Fibroblast of lung (primary cell): ENCODE data around the gene CDK4. TPM values are rescaled to one million over a fixed set of nuclear protein-coding genes. Genes with fewer than 3 reads are reported as not detected.

Source experiments
- DNase-seq, 2 donors: peaks; one replicate each; pipeline versions ENCODE4 v3.0.0 to v3.0.0-alpha.2; 2010; ENCODE audit warnings: low read depth in 2 of 2
- H2AFZ ChIP-seq: 2 replicates; pipeline ENCODE4 v1.5.1; 2012; ENCODE audit warnings: low read length, control low read depth, inconsistent platforms
- H3K27ac ChIP-seq: 2 replicates; pipeline ENCODE4 v1.5.1; 2011; ENCODE audit warnings: low read length, control low read depth; ENCODE audit not compliant: insufficient read depth
- H3K27me3 ChIP-seq: 2 replicates; pipeline ENCODE4 v1.5.1; 2011; ENCODE audit warnings: mild to moderate bottlenecking, low read length; ENCODE audit not compliant: control insufficient read depth, insufficient read depth
- H3K36me3 ChIP-seq: 2 replicates; pipeline ENCODE4 v1.5.1; 2011; ENCODE audit warnings: low read length; ENCODE audit not compliant: control insufficient read depth, insufficient read depth
- H3K4me1 ChIP-seq: 2 replicates; pipeline ENCODE4 v1.5.1; 2011; ENCODE audit warnings: low read length; ENCODE audit not compliant: control insufficient read depth, insufficient read depth; ENCODE audit errors: extremely low read depth
- H3K4me2 ChIP-seq: 2 replicates; pipeline ENCODE4 v1.5.1; 2011; ENCODE audit warnings: low read length, control low read depth; ENCODE audit not compliant: insufficient read depth; ENCODE audit errors: extremely low read depth
- H3K4me3 ChIP-seq, 4 experiments: fragments of 200-600 bp in 1 of 4; sonication (generic) in 1 of 4; replicated peaks in 1 of 4; 2 replicates each; pipeline ENCODE4 v1.5.1; 2011 to 2016; ENCODE audit warnings: low read length in 4 of 4, low read depth in 3 of 4, mild to moderate bottlenecking in 3 of 4, control low read depth in 2 of 4, inconsistent platforms in 1 of 4, mixed read lengths in 1 of 4; ENCODE audit not compliant: insufficient read depth in 1 of 4; ENCODE audit errors: control extremely low read depth in 1 of 4
- H3K79me2 ChIP-seq: 2 replicates; pipeline ENCODE4 v1.5.1; 2012; ENCODE audit warnings: mild to moderate bottlenecking, low read length, inconsistent platforms; ENCODE audit not compliant: control insufficient read depth, insufficient read depth
- H3K9ac ChIP-seq: 2 replicates; pipeline ENCODE4 v1.5.1; 2011; ENCODE audit warnings: mild to moderate bottlenecking, low read length, control low read depth; ENCODE audit not compliant: insufficient read depth
- H3K9me3 ChIP-seq: 2 replicates; pipeline ENCODE4 v1.5.1; 2012; ENCODE audit warnings: low read depth, low read length; ENCODE audit not compliant: control insufficient read depth, insufficient read depth
- H4K20me1 ChIP-seq: 2 replicates; pipeline ENCODE4 v1.5.1; 2011; ENCODE audit warnings: low read length; ENCODE audit not compliant: control insufficient read depth, insufficient read depth; ENCODE audit errors: extremely low read depth
- CTCF ChIP-seq, 2 donors: IDR thresholded peaks in 1 of 2; conservative IDR thresholded peaks in 1 of 2; 1 replicate in 1 of 2; 2 replicates in 1 of 2; pipeline ENCODE4 v1.5.1; 2011 to 2012; ENCODE audit warnings: low read length in 2 of 2, control low read depth in 1 of 2, inconsistent platforms in 1 of 2, low read depth in 1 of 2, mild to moderate bottlenecking in 1 of 2
- EZH2 ChIP-seq: IDR thresholded peaks from 2 replicates; pipeline ENCODE4 v1.5.1; 2012; ENCODE audit warnings: low read length, control low read depth, mild to moderate bottlenecking; ENCODE audit errors: missing control alignments
- polyA plus RNA-seq, 2 donors: library from polyadenylated mRNA; depleted of rRNA in 1 of 2; stranded (reverse) in 1 of 2; unstranded in 1 of 2; fragments of >200 nt; gene quantifications; 2 replicates each; pipeline ENCODE4 v1.2.1, GENCODE V29; 2011 to 2012; ENCODE audit warnings: missing spikeins in 1 of 2
- total RNA-seq: library from RNA; depleted of rRNA; stranded (reverse); fragments of >200 nt; gene quantifications from 2 replicates; pipeline ENCODE4 v1.2.1, GENCODE V29; 2014

Gene CDK4
- total and polyA plus RNA-seq, 2 donors (not counting 1 experiment from before 2014, with no cell fraction given), result 183 to 233 TPM

DNA sequence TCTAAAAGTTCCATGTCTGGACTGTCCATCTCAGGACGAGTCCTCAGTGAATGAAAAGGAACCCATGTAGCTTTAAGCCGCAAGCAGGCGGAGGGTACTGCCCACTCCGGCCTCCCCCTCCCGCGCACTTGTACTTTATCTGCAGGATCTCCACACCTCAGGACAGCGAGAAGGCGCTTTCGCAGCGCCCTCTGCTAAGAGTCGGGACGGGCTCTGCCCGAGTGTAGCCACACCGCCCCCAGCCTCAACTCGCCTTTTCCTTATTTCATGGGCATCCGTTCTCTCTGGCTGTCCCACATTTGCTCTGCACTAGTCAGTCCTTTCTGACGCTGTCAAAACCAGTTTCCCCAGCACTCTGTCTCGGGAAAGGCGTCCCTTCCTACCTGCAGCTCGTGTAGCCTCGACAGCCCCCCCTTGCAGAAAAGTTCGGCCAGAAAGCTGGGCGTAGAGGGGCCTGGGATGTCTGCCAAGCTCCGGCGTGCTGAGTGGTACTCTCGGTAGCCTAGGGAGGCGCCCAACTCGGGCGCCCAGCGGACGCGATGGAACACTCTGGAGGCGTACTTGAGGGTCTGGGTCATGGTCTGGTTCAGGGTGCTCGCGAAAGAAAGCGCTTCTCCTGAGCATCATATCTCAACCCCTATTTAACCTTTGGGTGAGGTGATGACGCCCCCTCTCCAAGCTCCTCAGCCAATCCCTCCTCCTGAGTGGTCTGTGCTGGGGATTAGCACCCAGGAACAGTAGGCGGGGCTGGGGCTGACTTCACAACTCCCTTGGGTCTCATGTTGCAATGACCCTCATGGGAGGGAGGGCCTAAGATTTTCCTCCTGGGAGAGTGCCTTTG, 14.6 kb upstream of the CDK4 start, which contains the start of gene CYP27B1:
Gene CYP27B1 (minus strand): TSS at position 615 of the 841 bp plus-strand sequence. CDS start 37 bp downstream, at position 578.
- Histone ChIP-seq H3K79me2 (peaks cover 5% of the 10 kb centered on the region), H3K4me2 (peak within 1 kb of the TSS; percentile 81), H3K9ac (no peak within 1 kb of the TSS), H3K9me3 (no peaks in the 10 kb centered on the region), H2AFZ (no peak within 1 kb of the TSS), H3K27ac (no peak within 1 kb of the TSS), H3K4me1 (peaks cover 20% of the 10 kb centered on the region), H3K36me3 (peaks cover 11% of the 10 kb centered on the region), H3K27me3 (peaks cover 29% of the 10 kb centered on the region), H4K20me1 (no peaks in the 10 kb centered on the region), H3K4me3 (peak within 1 kb of the TSS; percentile 21 to 50 (median 38))
- DNase-seq, result peak; percentile 33
- no peak for TF ChIP-seq EZH2
- TF ChIP-seq CTCF (conservative IDR thresholded peaks at IDR 0.05 in 1 of 2, IDR thresholded peaks at IDR 0.05 in 1 of 2; ENCODE audit: low read depth in 1 of 2, low read length in 2 of 2), result no peak

DNA sequence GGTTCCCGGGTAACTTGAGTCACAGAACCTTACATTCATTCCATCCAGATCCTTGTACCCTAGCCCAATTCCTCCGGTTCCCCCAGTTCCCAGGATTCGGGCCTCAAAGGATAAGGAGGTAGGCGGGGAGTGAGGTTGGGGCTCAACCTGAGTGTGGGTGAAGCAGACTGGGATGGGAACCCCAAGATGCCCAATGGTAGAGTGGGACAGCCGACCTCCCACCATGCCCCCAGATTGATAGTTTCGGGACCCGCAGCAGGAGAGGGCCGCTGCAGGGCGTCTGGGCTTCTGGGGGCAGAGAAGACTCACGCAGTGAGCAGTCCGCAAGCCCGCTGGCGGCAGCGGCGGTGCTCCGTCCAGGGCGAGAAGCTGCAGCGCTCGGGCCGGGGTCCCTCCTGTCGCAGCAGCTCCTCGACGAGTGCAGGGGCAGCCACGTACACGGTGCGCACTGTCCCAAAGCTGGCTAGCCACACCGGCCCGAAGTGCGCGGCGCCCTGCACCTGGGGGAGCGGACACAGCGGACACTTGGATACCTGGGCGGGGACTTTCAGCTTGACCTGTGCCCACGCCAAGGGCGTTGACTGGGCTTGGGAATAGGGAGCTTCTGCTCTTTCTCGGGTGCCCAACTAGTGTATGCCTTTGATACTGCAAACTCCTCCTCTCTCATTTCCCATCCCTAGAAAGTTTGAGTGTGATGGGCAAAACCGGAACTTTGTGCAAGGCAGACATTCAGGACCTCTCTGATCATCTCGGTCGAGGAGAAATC, 13.8 kb upstream of the CDK4 start:
- Histone ChIP-seq H3K4me2 (peak overlapping the region; percentile 81), H3K9me3 (no peaks in the 10 kb centered on the region), H3K79me2 (peaks cover 1% of the 10 kb centered on the region), H3K27ac (no peak overlapping the region), H3K9ac (no peak overlapping the region), H4K20me1 (no peaks in the 10 kb centered on the region), H2AFZ (no peak overlapping the region), H3K27me3 (peaks cover 31% of the 10 kb centered on the region), H3K4me1 (peaks cover 15% of the 10 kb centered on the region), H3K4me3 (peak overlapping the region; percentile 21 to 50 (median 38)), H3K36me3 (peaks cover 11% of the 10 kb centered on the region)
- TF ChIP-seq CTCF (conservative IDR thresholded peaks at IDR 0.05 in 1 of 2, IDR thresholded peaks at IDR 0.05 in 1 of 2; ENCODE audit: low read depth in 1 of 2, low read length in 2 of 2) (no peak), EZH2 (peak; percentile 71)
- no peak for DNase-seq
